GM18505 (cell line): ENCODE data around the gene LNP1.

Experiments
- ATAC-seq: cut with Tn5 transposase; IDR thresholded peaks from one replicate; pipeline ENCODE4 v1.9.1; 2021; ENCODE audit not compliant: unreplicated experiment
- POLR2A ChIP-seq: IDR thresholded peaks from 4 replicates; pipeline ENCODE4 v1.6.1; 2011; ENCODE audit warnings: borderline replicate concordance; ENCODE audit not compliant: insufficient read depth, insufficient read length; ENCODE audit errors: extremely low read depth

LNP1 gene

GRCh38 chr3:100384733-100385525 lies 16.4 kb upstream of the LNP1 start:
- no peak for TF ChIP-seq POLR2A
- ATAC-seq = no peak

DNA sequence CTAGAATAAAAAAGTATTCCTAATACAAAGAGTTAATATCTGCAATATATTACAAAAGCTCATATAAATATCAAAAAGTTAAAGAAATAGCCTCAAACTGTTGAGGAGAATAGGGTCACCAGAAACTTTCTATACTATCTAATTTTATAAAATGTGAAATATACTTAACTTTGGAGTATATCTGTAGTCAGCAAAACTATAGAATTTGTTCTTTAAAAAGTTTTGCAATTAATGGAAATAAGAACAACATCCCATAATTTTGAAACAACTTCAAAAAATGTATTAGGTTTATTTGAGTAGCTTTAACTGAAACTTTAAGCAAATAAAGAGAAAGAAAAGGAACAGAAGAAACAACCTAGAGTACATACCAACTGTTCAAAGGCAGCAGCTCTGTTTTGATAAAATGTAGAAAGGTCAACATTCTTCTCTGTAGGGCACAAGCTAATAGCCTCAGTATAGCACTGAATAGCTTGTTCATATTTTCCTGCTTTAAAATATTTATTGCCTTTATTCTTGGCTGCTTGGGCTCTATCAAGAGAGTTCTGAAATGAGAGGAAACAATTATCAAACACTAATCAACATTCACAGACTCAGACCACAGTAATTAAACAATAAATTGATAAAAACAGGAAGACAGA lies 14.8 kb upstream of the LNP1 start:
- no peak for TF ChIP-seq POLR2A
- no peak for ATAC-seq

DNA sequence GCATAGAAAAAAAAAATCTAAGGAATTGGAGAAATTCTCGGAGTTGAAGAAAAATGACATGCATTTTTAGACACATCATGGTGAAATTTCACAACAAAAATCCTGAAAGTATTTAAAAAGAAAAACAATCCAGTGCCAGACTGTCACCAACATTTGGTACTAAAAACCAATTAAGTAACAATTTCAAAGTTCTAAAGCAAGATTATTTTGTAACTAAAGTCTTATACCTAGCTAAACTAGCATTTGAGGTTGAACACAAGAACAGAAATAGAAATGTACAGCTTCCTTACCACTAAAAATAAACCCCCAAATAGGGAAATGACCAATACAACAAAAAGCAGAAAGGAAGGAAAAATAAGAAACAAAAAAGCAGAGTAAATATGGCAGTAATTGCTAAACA lies 12.3 kb upstream of the LNP1 start:
- no peak for ATAC-seq
- no peak for TF ChIP-seq POLR2A

GRCh38 chr3:100395679-100396431 lies 5.5 kb upstream of the LNP1 start:
- no peak for ATAC-seq
- no peak for TF ChIP-seq POLR2A

GRCh38 chr3:100396967-100397366 lies 4.4 kb upstream of the LNP1 start:
- no peak for ATAC-seq
- TF ChIP-seq POLR2A = no peak

GRCh38 chr3:100399341-100400071 lies 1.8 kb upstream of the LNP1 start:
- TF ChIP-seq POLR2A = no peak

DNA sequence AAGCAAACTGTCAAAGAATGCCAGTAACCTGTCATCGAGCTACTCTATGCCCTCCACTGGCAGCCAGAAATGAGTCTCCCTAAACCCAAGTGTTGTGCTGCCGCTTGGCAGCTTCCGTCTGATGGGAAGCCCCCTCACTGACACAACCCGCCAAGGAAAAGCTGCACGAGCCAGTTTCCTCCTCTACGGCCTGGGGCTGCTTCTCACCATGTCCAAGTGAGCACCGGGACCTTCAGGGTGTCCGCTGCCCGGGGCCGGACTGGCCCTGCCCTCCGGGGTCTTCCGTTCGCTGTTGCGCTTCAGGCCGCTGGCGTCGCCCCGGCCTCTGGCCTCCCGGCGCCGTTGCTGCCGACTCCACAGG lies 940 bp upstream of the LNP1 start:
- ATAC-seq = peak; percentile 22
- TF ChIP-seq POLR2A = no peak

More at GRCh38 chr3:100399341-100400071, 1.8 kb upstream of the LNP1 start:
- no peak for ATAC-seq

DNA sequence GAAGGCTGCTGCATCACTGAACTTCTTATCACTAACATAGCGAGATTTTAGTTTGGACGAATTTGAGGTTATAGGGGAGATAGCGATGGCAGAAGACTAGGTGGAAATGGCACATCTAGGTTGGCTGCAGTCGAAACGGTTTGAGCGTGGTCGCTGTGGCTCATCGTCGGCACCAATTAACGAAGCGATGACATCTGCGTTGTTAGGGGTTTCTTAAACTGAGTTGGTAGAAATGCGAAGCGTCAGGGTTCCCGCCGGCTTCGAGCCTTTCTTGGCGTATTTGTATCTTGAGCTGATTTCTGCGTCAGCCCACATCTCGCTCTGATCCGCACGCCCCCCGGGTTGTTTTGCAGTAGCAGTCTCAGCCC lies 319 bp downstream of the LNP1 start:
- peak; percentile 15 for ATAC-seq
- TF ChIP-seq POLR2A = no peak

DNA sequence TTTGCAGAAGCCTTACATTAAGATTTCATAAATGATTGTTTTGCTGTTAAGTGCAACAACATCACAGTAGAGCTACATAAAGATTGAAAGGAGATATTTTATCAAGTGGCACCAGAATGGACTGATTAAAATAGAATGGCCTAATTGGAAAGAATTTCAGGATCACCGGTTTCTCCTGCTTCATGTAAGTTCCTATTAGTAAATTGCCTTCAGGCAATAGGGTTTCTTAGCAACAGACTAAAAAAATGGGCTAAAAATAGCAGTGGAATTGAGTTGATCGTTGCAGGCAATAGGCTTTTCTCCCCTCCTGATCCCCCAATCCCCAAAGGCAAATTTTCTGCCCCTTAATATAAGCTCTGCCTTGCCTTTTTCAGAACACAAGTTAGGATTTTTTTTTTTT lies 917 bp downstream of the LNP1 start:
- no peak for ATAC-seq
- TF ChIP-seq POLR2A = no peak

DNA sequence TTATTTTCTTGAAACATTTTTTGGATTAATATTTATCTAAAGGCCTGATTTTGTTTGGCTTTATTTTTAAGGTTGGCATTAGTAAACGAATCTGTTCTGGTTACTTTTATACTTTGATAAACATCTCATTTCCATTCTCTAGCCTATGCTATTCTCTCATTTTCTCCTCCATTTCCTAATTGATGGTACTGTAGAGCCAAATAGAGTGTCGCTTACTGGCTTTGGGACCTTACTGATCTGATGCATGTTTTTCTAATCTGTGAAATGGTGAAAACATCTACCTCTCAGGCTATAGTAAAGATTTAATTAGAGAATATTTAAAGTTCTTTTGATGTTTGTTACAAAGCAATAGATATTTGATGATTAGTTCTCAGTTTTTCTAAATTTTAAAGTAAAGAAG lies 1.6 kb downstream of the LNP1 start:
- TF ChIP-seq POLR2A = no peak
- ATAC-seq = no peak

GRCh38 chr3:100403362-100404249 lies 2.3 kb downstream of the LNP1 start:
- ATAC-seq = no peak
- no peak for TF ChIP-seq POLR2A

DNA sequence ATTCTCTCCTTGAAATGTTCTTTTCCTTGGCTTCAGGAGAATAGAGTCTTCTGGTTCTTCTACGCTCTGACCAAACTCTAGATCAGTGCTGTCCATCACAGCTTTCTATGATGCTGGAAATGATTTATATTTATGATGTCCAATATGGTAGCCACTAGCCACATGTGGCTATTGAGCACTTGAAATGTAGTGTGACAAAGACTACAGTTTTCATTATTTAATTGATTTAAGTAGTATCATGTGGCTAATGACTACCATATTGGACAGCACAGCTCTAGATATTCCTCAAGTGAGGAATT lies 2.9 kb downstream of the LNP1 start:
- ATAC-seq = no peak
- TF ChIP-seq POLR2A = no peak
